Measurements from ENCODE around the gene MMP17. TPM values are rescaled to one million over a fixed set of nuclear protein-coding genes. Genes with fewer than 3 reads are reported as not detected.

The MMP17 gene
- total RNA-seq, 1 donor, result 5.0 TPM

GRCh38 chr12:131896080-131896810 is 68.1 kb downstream of the MMP17 start:
- H3K27me3 ChIP-seq (ENCODE audit: insufficient read depth, low read length), result no peaks in the 10 kb centered on the region
- H3K4me3 ChIP-seq (ENCODE audit: low read length), result peak overlapping the region; percentile 54
- H3K9me3 ChIP-seq (ENCODE audit: low read depth, low read length), result no peaks in the 10 kb centered on the region
- peaks cover 28% of the 10 kb centered on the region for H3K4me1 ChIP-seq (ENCODE audit: insufficient read depth, low read length)

GRCh38 chr12:131896811-131897270 is 68.6 kb downstream of the MMP17 start:
- no peaks in the 10 kb centered on the region for H3K27me3 ChIP-seq (ENCODE audit: insufficient read depth, low read length)
- no peaks in the 10 kb centered on the region for H3K9me3 ChIP-seq (ENCODE audit: low read depth, low read length)
- peak overlapping the region; percentile 54 for H3K4me3 ChIP-seq (ENCODE audit: low read length)
- peaks cover 32% of the 10 kb centered on the region for H3K4me1 ChIP-seq (ENCODE audit: insufficient read depth, low read length)

GRCh38 chr12:131897276-131897675 is 69.1 kb downstream of the MMP17 start:
- Histone ChIP-seq H3K9me3 (ENCODE audit: low read depth, low read length) (no peaks in the 10 kb centered on the region), H3K4me1 (ENCODE audit: insufficient read depth, low read length) (peaks cover 35% of the 10 kb centered on the region), H3K27me3 (ENCODE audit: insufficient read depth, low read length) (no peaks in the 10 kb centered on the region), H3K4me3 (ENCODE audit: low read length) (no peak overlapping the region)

GRCh38 chr12:131897875-131898274 is 69.7 kb downstream of the MMP17 start:
- Histone ChIP-seq H3K27me3 (ENCODE audit: insufficient read depth, low read length) (no peaks in the 10 kb centered on the region), H3K4me1 (ENCODE audit: insufficient read depth, low read length) (peaks cover 35% of the 10 kb centered on the region), H3K9me3 (ENCODE audit: low read depth, low read length) (no peaks in the 10 kb centered on the region), H3K4me3 (ENCODE audit: low read length) (no peak overlapping the region)

GRCh38 chr12:131900397-131900796 is 72.2 kb downstream of the MMP17 start:
- H3K4me1 ChIP-seq (ENCODE audit: insufficient read depth, low read length), result peaks cover 33% of the 10 kb centered on the region
- H3K4me3 ChIP-seq (ENCODE audit: low read length), result no peak overlapping the region
- H3K9me3 ChIP-seq (ENCODE audit: low read depth, low read length), result no peaks in the 10 kb centered on the region
- H3K27me3 ChIP-seq (ENCODE audit: insufficient read depth, low read length), result no peaks in the 10 kb centered on the region

Other genes starting within 250 kb of the MMP17 start
- 59.0 TPM for gene SFSWAP, start 117.3 kb upstream of the MMP17 start, total RNA-seq
- gene ULK1, start 66.2 kb downstream of the MMP17 start, total RNA-seq, result 25.8 TPM
- gene PUS1, start 100.9 kb downstream of the MMP17 start, total RNA-seq, result 4.5 TPM
- gene EP400, start 121.5 kb downstream of the MMP17 start, total RNA-seq, result 20.5 TPM

Measured in mononuclear cell (primary cell).